HT1080 (cell line): Measurements from ENCODE around the gene CGB7. TPM values are rescaled to one million over a fixed set of nuclear protein-coding genes. Genes with fewer than 3 reads are reported as not detected.

Experiments
- DNase-seq: peaks from one replicate; pipeline ENCODE4 v3.0.0-alpha.2; 2015; ENCODE audit warnings: low read depth
- small RNA-seq: library from RNA; depleted of rRNA; stranded (forward); fragments of <200 nt; gene quantifications from one replicate; pipeline ENCODE3, GENCODE V24; 2014
- total RNA-seq: library from RNA; depleted of rRNA; stranded (reverse); fragments of >200 nt; shearing (Covaris generic); gene quantifications from 2 replicates; pipeline ENCODE4 v1.2.3, GENCODE V29; 2014; rRNA removed

CGB7 gene
- total RNA-seq, 1 experiment from 2014 or later, result 0.61 TPM

GRCh38 chr19:49017041-49017665, 40.4 kb downstream of the CGB7 start, which contains the start of gene LHB:
LHB (minus strand) TSS chr19:49017091; CDS start chr19:49017081, 10 bp downstream.
- DNase-seq, result no peak

- no peak for DNase-seq
Measured at GRCh38 chr19:49016067-49016839, 41.3 kb downstream of the CGB7 start.

GRCh38 chr19:49014870-49015255, 42.7 kb downstream of the CGB7 start:
- no peak for DNase-seq

DNA sequence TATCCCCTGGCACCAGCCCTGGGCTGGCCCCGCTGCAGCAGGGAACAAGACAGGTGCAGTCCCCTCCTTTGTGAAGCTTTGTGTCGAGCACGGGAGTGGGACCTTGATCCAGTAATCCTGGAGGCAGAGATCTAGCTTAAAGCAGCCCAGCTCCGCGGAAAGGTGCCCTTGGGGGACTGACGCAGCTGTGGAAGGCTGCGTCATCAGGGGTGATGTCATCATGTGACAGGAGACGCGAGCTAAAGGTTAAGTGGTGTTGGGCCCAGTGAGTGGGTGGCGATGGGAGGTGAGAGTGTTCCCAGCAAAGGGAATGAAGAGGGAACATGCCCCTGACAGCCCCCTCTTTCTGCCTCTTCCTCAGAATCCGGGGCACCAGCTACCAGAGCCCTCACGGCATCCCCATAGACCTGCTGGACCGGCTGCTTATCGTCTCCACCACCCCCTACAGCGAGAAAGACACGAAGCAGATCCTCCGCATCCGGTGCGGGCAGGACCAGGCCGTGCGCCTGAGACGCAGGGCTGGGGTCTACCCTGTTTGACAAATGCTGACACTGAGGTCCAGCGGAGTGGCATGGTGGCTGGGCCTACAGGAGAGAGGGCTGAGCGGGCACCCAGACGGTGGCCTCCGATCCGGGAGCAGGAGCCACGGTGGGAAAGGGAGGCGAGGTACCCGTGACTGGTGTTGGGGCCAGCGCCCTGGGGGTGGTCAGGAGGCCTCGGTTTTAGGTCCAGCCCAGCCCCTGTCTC, 43.3 kb downstream of the CGB7 start:
- DNase-seq, result no peak

- no peak for DNase-seq
Measured at GRCh38 chr19:49011194-49011593, 46.4 kb downstream of the CGB7 start.

DNA sequence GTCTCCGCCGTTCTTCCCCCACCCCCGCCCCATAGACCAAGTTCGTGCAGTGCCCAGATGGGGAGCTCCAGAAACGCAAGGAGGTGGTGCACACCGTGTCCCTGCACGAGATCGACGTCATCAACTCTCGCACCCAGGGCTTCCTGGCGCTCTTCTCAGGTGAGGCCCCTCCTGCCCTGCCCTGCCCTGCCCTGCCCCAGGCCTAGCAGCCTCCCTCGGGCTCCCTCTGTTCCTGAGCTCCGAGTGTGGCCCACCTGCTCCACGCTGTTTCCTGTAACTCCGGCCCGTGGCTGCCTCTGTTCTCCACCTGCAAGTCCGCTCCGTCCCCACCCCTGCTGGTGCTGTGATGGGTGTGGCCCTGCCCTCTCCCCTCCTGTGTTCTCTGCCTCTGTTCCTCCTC, 47.1 kb downstream of the CGB7 start:
- DNase-seq, result no peak

DNA sequence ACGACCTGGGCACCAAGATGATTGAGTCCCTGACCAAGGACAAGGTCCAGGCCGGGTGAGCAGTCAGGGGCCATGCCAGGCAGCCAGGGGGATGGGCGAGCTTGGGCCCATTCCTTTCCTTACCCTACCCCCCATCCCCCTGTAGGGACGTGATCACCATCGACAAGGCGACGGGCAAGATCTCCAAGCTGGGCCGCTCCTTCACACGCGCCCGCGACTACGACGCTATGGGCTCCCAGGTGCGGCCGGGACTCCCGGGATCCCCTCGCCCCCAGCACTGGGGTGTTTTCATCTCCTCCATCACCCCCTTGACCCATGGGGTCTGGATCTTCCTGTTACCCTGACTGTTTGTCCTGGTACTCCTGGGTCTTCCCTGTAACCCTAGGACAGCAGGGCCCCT, 47.7 kb downstream of the CGB7 start:
- DNase-seq, result no peak

DNA sequence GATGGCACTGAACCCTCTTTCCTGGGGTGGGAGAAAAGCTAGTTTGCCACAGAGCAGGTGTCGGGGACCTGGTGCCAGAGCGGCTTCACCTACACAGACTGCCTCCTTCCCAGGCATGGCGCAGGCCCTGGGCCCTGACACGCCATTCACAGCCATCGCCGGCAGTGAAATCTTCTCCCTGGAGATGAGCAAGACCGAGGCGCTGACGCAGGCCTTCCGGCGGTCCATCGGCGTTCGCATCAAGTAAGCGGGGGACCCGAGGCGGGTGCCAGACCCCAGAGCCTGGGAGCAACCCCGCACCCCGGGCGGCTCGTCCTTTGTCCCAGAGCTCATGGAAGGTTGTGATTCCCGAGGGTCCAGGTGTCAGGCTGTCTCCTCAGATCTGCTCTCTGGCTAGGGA, 50.6 kb downstream of the CGB7 start:
- DNase-seq, result no peak

GRCh38 chr19:49004964-49005614, 52.5 kb downstream of the CGB7 start:
- no peak for DNase-seq

Small RNAs within 50 kb of the gene (small RNA-seq; reads per million reads assigned to genes)
- gene MIR6798, result not detected
- gene RN7SL708P, result not detected

Other genes with a start within 250 kb of the CGB7 start
- gene BCAT2, start 246.7 kb downstream of the CGB7 start, total RNA-seq, result 54.2 and 60.6 TPM in 2 replicates
- not detected in 2 replicates for gene HSD17B14, start 221.3 kb downstream of the CGB7 start, total RNA-seq
- 0.31 TPM in 1 of 2 replicates, not detected in the other for gene PLEKHA4, start 189.1 kb downstream of the CGB7 start, total RNA-seq
- gene PPP1R15A, start 185.3 kb downstream of the CGB7 start, total RNA-seq, result 44.3 and 49.4 TPM in 2 replicates
- not detected in 2 replicates for gene TULP2, start 159.0 kb downstream of the CGB7 start, total RNA-seq
- gene NUCB1, start 157.4 kb downstream of the CGB7 start, total RNA-seq, result 107 and 146 TPM in 2 replicates
- 0.57 TPM in 1 of 2 replicates, not detected in the other for gene DHDH, start 124.0 kb downstream of the CGB7 start, total RNA-seq
- 198 and 273 TPM in 2 replicates for gene BAX, start 102.9 kb downstream of the CGB7 start, total RNA-seq
- 4,284 and 5,930 TPM in 2 replicates for gene FTL, start 92.4 kb downstream of the CGB7 start, total RNA-seq
- gene GYS1, start 64.4 kb downstream of the CGB7 start, total RNA-seq, result 35.2 and 46.1 TPM in 2 replicates
- 498 and 522 TPM in 2 replicates for gene RUVBL2, start 63.9 kb downstream of the CGB7 start, total RNA-seq
- not detected in 2 replicates for gene LHB, start 40.7 kb downstream of the CGB7 start, total RNA-seq
- gene CGB3, start 33.4 kb downstream of the CGB7 start, total RNA-seq, result not detected in 2 replicates
- 0.71 TPM in 1 of 2 replicates, not detected in the other for gene CGB2, start 25.9 kb downstream of the CGB7 start, total RNA-seq
- gene CGB1, start 20.9 kb downstream of the CGB7 start, total RNA-seq, result not detected in 2 replicates
- 0.16 and 0.67 TPM in 2 replicates for gene CGB5, start 13.9 kb downstream of the CGB7 start, total RNA-seq
- 5.8 and 11.3 TPM in 2 replicates for gene CGB8, start 8.6 kb downstream of the CGB7 start, total RNA-seq
- not detected in 2 replicates for gene NTF4, start 7.1 kb upstream of the CGB7 start, total RNA-seq
- gene KCNA7, start 14.9 kb upstream of the CGB7 start, total RNA-seq, result not detected in 2 replicates
- 265 and 348 TPM in 2 replicates for gene SNRNP70, start 27.7 kb upstream of the CGB7 start, total RNA-seq
- gene LIN7B, start 56.6 kb upstream of the CGB7 start, total RNA-seq, result 2.6 and 3.2 TPM in 2 replicates
- 1.6 and 2.1 TPM in 2 replicates for gene C19orf73, start 61.4 kb upstream of the CGB7 start, total RNA-seq
- gene PPFIA3, start 61.8 kb upstream of the CGB7 start, total RNA-seq, result 5.0 and 9.3 TPM in 2 replicates
- gene HRC, start 97.6 kb upstream of the CGB7 start, total RNA-seq, result not detected in 2 replicates
- gene TRPM4, start 100.0 kb upstream of the CGB7 start, total RNA-seq, result 7.5 and 8.6 TPM in 2 replicates